Stimulated activated naive B cell treated with anti-CD40 and anti-IgM and Interleukin-4, amounts not matched to agents 10 μg/mL and 1 μg/mL and 100 μg/mL, for 72 hours (primary cell): ENCODE results near the gene XBP1.
"Not testable (repeated sequence)": the region's sequence is repeated elsewhere in the genome, so short reads cannot be mapped to it uniquely, and the experiment has no call there.

Experiments
- ATAC-seq, 2 donors: fragments of 150-1000 bp; cut with Tn5 transposase; replicated peaks; 2 replicates each; pipeline ENCODE4 v1.10.0; 2021; ENCODE audit warnings: moderate library complexity in 1 of 2
- DNase-seq: peaks from one replicate; pipeline ENCODE4 v3.0.0; 2021
- H3K27ac Mint-ChIP-seq: one replicate; pipeline ENCODE4 v1.8.0; 2022; ENCODE audit warnings: mild to moderate bottlenecking, mixed read lengths
- H3K27me3 Mint-ChIP-seq, 2 donors: one replicate each; pipeline ENCODE4 v1.8.0; 2022; ENCODE audit warnings: mixed read lengths in 2 of 2
- H3K36me3 Mint-ChIP-seq, 2 donors: one replicate each; pipeline ENCODE4 v1.8.0; 2022; ENCODE audit warnings: mixed read lengths in 2 of 2, mild to moderate bottlenecking in 1 of 2
- H3K4me1 Mint-ChIP-seq, 2 donors: one replicate each; pipeline ENCODE4 v1.8.0; 2022; ENCODE audit warnings: mixed read lengths in 2 of 2, mild to moderate bottlenecking in 1 of 2
- H3K4me3 Mint-ChIP-seq, 2 donors: one replicate each; pipeline ENCODE4 v1.8.0; 2022; ENCODE audit warnings: mild to moderate bottlenecking in 2 of 2, mixed read lengths in 2 of 2, moderate library complexity in 1 of 2
- H3K9me3 Mint-ChIP-seq, 2 donors: one replicate each; pipeline ENCODE4 v1.8.0; 2022; ENCODE audit warnings: mixed read lengths in 2 of 2, mild to moderate bottlenecking in 1 of 2

The XBP1 gene

DNA sequence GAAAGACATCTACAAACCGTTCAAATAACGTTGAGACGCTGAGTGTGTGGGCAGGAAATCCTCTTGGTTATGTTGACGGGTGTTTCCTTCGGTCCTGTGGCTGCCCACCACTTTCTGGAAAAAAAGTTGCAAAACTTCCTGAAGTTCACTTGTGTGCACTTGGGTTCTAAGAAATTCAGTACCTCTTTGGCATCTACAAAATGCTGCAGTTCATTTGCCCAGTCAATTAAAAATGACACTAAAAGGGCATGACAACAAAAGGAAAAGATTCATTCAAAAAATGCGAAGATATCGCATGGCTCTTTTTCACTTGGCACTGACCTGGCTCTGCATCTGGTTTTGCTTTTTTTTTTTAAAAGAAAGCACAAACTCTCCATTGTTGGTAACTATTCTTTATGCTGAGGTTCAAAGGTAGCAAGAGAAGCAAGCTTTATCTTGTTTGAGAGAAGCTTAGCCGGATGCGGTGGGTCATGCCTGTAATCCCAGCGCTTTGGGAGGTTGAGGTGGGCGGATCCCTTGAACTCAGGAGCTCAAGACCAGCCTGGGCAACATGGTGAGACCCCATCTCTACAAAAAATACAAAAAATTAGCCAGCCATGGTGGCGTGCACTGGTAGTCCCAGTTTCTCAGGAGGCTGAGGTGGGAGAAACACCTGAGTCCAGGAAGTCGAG is 10.6 kb upstream of the XBP1 start:
- ATAC-seq (peak in 1 of 2 donors; percentile 5), DNase-seq (no peak)
- no peak overlapping the region for H3K27ac Mint-ChIP-seq
- H3K36me3 Mint-ChIP-seq = peaks cover 24 to 40% of the 10 kb centered on the region in 2 donors
- H3K27me3 Mint-ChIP-seq = no peaks in the 10 kb centered on the region
- peaks cover 14 to 37% of the 10 kb centered on the region in 2 donors for H3K4me1 Mint-ChIP-seq
- H3K9me3 Mint-ChIP-seq = no peaks in the 10 kb centered on the region
- peak overlapping the region; percentile 21 to 55 for H3K4me3 Mint-ChIP-seq

GRCh38 chr22:28808716-28809355 is 8.5 kb upstream of the XBP1 start:
- peaks cover 14 to 36% of the 10 kb centered on the region in 2 donors for H3K4me1 Mint-ChIP-seq
- ATAC-seq (no peak), DNase-seq (no peak)
- H3K36me3 Mint-ChIP-seq = peaks cover 16 to 24% of the 10 kb centered on the region in 2 donors
- no peak overlapping the region for H3K27ac Mint-ChIP-seq
- H3K4me3 Mint-ChIP-seq = no peak overlapping the region
- no peaks in the 10 kb centered on the region for H3K9me3 Mint-ChIP-seq
- no peaks in the 10 kb centered on the region for H3K27me3 Mint-ChIP-seq

DNA sequence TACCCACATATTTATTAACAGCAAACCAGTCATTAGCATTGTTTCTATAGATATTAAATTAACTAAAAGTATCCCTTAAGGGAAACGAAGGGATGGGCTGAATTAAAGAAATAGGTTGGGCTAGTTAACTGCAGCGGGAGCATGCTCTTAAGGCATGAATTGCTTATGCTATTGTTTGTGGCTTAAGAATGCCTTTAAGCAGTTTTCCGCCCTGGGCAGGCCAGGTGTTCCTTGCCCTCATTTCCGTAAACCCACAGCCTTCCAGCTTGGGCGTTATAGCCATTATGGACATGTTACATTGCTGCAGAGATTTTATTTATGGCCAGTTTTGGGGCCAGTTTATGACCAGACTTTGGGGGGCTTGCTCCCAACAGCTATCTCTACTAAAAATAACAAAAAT is 5.1 kb upstream of the XBP1 start:
- not testable (repeated sequence) for H3K27me3 Mint-ChIP-seq, H3K4me3 Mint-ChIP-seq, H3K27ac Mint-ChIP-seq, ATAC-seq, DNase-seq, H3K9me3 Mint-ChIP-seq
- Mint-ChIP-seq H3K4me1 (peaks cover 10 to 29% of the 10 kb centered on the region in 2 donors), H3K36me3 (peaks cover 17 to 18% of the 10 kb centered on the region in 2 donors)

DNA sequence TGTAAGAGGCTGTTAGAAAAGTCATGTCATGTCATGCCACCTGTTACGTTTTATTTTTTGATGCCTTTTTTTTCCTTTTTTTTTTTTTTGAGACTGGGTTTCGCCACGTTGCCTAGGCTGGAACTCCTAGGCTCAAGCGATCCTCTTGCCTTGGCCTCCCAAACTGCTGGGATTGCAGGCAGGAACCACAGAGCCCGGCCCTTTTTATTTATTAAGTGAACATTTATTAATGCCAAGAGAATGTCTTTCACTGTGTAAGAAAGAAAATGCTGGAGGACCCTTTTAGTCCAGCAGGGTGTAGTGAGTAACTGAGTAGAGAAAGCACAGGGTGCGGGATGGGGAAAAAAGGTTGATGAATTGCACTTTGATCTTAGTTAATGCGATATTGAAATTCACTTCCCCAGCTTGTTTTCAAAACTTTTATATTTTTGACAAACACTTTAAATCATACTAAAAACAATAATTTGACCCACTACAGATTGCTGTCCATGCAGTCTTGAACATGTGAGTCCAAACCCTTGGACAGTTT is 2.3 kb upstream of the XBP1 start:
- DNase-seq (no peak), ATAC-seq (no peak)
- Mint-ChIP-seq H3K9me3 (no peaks in the 10 kb centered on the region), H3K27me3 (no peaks in the 10 kb centered on the region), H3K4me3 (peak overlapping the region; percentile 86 to 88), H3K4me1 (peaks cover 7 to 29% of the 10 kb centered on the region in 2 donors), H3K36me3 (peaks cover 20 to 29% of the 10 kb centered on the region in 2 donors), H3K27ac (peak overlapping the region; percentile 96)

DNA sequence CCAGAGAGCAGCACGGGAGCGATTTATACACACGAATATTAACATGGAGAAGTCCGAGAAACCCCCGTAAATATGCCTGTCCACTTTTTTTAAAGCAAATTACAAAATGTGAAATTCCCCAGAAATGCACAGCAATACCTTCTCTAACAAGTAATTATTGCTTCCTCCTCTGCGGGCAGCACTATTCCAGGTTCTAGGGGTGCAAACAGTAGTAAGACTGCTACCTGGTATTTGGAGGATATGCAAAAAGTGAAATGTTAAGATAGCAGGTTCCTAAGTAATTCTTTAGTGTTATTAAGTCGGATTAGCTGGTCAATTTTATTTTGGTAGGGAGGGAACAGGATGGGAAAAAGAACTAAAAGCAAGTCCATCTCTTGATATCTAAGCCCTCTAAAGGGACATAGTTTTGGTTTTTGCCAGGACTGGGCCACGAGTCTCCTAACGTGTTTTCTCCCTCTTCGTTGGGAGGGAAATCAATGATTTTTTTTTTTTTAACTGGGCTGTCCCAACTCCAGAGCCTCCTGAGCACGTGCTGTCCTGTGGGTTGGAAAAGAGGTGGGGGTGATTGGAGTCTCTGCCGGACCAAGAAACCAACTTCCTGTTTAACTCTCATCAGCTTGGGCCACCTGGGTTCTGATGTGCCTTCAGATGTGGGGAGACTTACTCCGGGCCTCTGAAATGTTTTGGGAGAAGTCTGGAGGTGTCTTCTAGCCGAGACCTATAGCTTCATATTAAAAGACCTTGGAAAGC is 1.7 kb upstream of the XBP1 start:
- Mint-ChIP-seq H3K4me1 (peaks cover 7 to 33% of the 10 kb centered on the region in 2 donors), H3K9me3 (no peaks in the 10 kb centered on the region), H3K36me3 (peaks cover 20 to 34% of the 10 kb centered on the region in 2 donors), H3K4me3 (peak overlapping the region; percentile 86 to 88), H3K27ac (peak overlapping the region; percentile 96), H3K27me3 (no peaks in the 10 kb centered on the region)
- peak; percentile 18 for DNase-seq
- ATAC-seq = peak in 1 of 2 donors; percentile 12

DNA sequence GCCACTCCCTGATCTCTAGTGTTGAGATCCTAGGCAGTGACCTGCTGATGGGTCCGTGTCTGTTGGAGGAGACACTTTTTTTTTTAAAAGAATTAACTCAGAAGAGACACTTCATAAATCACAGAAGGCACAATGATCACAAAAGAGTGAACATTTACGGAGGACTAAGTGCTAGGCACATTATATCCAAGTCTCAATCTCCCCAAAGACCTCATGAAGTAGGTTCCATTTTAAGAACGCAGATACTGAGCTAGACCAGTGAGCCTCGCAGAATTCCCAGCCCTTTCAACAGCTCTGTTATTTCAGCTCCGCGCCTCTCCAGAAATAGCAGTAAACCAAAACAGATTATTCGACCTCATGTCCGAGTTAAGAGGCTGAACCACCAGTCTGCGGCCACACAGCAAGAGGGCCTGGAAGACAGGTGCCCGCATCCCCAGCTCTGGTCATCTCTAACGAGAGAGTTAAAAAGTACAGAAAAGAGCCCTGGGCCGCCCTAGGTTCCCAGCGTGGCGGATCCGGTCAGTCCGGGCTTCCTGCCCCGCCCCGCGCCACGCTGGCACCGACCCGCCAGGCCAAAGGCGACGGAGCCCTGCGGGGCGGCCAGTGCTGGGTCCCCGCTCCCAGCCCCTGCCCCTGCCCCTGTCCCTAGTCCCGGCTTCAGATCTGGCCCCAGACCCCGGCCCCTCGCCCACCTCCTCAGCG is 612 bp downstream of the XBP1 start:
- peaks cover 32 to 53% of the 10 kb centered on the region in 2 donors for H3K36me3 Mint-ChIP-seq

GRCh38 chr22:28798810-28799605 is 1.4 kb downstream of the XBP1 start:
- Mint-ChIP-seq H3K4me1 (peaks cover 26 to 61% of the 10 kb centered on the region in 2 donors), H3K4me3 (peak overlapping the region; percentile 86 to 88), H3K27me3 (no peaks in the 10 kb centered on the region), H3K36me3 (peaks cover 36 to 53% of the 10 kb centered on the region in 2 donors), H3K9me3 (no peaks in the 10 kb centered on the region), H3K27ac (peak overlapping the region; percentile 92)
- DNase-seq (peak; percentile 39), ATAC-seq (peak; percentile 53 to 56)

More for the DNA sequence above, 612 bp downstream of the XBP1 start:
- peaks cover 23 to 55% of the 10 kb centered on the region in 2 donors for H3K4me1 Mint-ChIP-seq
- H3K27ac Mint-ChIP-seq = peak overlapping the region; percentile 92
- H3K4me3 Mint-ChIP-seq = peak overlapping the region; percentile 86 to 88
- ATAC-seq = peak; percentile 30 to 35
- no peaks in the 10 kb centered on the region for H3K27me3 Mint-ChIP-seq
- DNase-seq = no peak
- H3K9me3 Mint-ChIP-seq = no peaks in the 10 kb centered on the region

DNA sequence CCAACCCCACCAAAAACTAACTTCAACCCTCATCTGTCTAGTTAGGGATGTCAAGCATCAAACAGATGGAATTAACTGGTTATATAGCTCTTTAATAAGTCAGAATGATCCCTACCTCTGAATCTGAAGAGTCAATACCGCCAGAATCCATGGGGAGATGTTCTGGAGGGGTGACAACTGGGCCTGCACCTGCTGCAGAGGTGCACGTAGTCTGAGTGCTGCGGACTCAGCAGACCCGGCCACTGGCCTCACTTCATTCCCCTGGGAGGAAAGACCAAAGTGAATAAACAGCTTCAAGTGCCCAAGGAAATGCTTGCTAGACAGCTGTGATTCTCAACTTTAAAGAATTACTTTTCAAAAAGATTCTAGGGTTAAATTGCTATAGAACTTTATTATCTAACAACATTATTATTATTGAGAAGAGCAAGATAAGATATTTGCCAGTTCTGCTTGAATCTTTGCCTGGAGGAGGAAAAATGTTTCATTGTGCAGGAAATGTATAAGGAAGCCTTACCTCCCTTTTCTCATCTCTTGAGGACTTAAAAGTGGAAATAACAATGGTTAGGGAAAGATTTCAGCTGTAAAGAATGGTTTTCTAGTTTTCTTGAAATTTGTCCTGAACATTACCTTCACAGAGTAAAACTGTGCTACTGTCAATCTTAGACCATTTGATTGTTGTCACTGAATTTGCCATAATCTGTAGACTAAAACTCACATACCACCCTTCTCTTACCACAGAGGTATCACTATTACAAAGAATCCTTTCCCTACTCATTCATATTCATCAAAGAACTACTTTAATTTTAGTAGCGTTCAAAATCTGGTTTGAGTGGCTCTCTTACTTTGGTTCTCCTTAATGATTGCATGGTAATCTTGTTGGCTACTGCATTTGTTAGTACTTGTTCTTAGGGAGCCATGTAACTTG is 4.2 kb downstream of the XBP1 start:
- Mint-ChIP-seq H3K4me1 (peaks cover 36 to 71% of the 10 kb centered on the region in 2 donors), H3K27ac (peak overlapping the region; percentile 54), H3K27me3 (no peaks in the 10 kb centered on the region), H3K4me3 (peak overlapping the region; percentile 60 to 66), H3K36me3 (peaks cover 47 to 62% of the 10 kb centered on the region in 2 donors), H3K9me3 (no peaks in the 10 kb centered on the region)
- DNase-seq (no peak), ATAC-seq (no peak)

DNA sequence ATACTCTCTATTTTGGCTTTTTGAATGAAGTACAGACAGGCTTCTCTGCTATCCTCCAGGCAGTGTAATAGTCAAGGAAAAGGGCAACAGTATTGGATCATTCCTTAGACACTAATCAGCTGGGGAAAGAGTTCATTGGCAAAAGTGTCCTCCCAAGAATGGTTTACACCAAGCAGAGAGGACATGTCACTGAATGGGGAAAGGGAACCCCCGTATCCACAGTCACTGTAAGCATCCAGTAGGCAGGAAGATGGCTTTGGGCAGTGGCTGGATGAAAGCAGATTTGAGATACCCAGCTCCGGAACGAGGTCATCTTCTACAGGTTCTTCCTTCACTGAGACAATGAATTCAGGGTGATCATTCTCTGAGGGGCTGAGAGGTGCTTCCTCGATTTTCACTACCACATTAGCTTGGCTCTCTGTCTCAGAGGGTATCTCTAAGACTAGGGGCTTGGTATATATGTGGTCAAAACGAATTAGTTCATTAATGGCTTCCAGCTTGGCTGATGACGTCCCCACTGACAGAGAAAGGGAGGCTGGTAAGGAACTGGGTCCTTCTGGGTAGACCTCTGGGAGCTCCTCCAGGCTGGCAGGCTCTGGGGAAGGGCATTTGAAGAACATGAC is 5.2 kb downstream of the XBP1 start:
- Mint-ChIP-seq H3K27ac (peak overlapping the region; percentile 47), H3K27me3 (no peaks in the 10 kb centered on the region), H3K4me3 (peak overlapping the region; percentile 21 to 66), H3K36me3 (peaks cover 44 to 60% of the 10 kb centered on the region in 2 donors), H3K9me3 (no peaks in the 10 kb centered on the region), H3K4me1 (peaks cover 37 to 74% of the 10 kb centered on the region in 2 donors)
- ATAC-seq (no peak), DNase-seq (no peak)

DNA sequence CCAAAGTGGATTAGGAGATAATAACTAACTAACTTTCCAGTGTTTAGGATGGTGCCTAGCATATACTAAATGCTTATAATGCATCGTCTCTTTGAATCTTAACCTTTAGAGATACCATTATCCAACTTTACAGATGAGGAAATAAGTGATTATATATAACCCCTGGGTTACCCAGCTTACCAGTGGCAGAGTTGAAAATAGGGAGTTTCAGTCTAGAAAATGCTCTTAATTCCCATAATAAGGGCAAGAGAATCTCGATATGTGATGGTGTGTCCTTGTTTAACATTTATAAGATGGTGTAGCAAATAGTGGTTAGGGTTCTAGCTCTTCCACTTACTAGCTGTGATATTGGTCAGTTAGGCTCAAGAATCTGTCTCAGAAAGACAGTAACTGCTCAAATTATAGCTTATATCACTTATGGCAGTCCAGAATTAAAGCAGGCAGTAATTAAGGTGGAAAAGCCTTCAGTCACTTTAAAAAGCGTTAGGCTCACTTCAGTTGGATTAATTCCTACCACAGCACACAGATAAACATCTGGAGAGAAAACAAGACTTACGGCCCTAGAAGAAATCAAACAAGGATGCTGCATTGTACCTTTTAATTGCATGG is 6.3 kb downstream of the XBP1 start:
- DNase-seq = no peak
- no peaks in the 10 kb centered on the region for H3K27me3 Mint-ChIP-seq
- H3K9me3 Mint-ChIP-seq = no peaks in the 10 kb centered on the region
- H3K27ac Mint-ChIP-seq = peak overlapping the region; percentile 81
- H3K4me3 Mint-ChIP-seq = no peak overlapping the region
- peaks cover 46 to 59% of the 10 kb centered on the region in 2 donors for H3K36me3 Mint-ChIP-seq
- H3K4me1 Mint-ChIP-seq = peaks cover 40 to 84% of the 10 kb centered on the region in 2 donors
- no peak for ATAC-seq

DNA sequence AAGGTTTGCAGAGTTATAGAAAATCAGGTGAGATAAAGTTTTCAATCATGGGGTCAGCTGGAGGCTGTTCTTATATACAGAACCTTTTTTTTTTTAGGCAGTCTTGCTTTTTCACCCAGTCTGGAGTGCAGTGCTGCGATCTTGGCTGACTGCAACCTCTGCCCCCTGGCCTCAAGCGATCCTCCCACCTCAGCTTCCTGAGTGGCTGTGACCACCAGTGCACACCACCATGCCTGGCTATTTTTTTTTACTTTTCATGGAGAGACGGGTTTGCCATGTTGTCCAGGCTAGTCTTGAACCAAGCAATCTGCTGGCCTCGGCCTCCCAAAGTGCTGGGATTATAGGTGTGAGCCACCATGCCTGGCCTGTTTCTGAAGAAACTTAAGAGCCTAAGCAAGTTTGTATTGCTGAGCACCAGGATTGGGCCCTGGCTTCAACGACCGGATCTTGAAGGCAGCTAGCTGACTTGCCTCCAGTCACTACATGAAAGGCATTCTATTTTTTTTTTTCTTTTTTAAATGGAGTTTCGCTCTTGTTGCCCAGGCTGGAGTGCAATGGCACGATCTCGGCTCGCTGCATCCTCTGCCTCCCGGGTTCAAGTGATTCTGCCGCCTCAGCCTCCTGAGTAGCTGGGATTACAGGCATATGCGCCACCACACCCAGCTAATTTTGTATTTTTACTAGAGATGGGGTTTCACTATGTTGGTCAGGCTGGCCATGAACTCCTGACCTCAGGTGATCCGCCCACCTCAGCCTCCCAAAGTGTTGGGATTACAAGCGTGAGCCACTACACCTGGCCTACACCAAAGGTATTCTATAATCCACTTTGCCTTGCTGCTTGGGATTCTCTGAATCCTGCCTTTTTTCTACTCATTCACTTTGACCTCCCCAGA is 7.6 kb downstream of the XBP1 start:
- peaks cover 47 to 52% of the 10 kb centered on the region in 2 donors for H3K36me3 Mint-ChIP-seq
- DNase-seq (no peak), ATAC-seq (peak; percentile 55 to 65)
- H3K4me1 Mint-ChIP-seq = peaks cover 44 to 86% of the 10 kb centered on the region in 2 donors
- H3K27ac Mint-ChIP-seq = peak overlapping the region; percentile 69
- no peaks in the 10 kb centered on the region for H3K9me3 Mint-ChIP-seq
- no peaks in the 10 kb centered on the region for H3K27me3 Mint-ChIP-seq
- H3K4me3 Mint-ChIP-seq = peak overlapping the region; percentile 17 to 54
